HG02970 (cell line): ENCODE results near the gene NR1D2.

Source experiments
- ATAC-seq: cut with Tn5 transposase; IDR thresholded peaks from one replicate; pipeline ENCODE4 v1.9.1; 2021; ENCODE audit warnings: mild to moderate bottlenecking, moderate library complexity, moderate number of reproducible peaks; ENCODE audit not compliant: unreplicated experiment, low FRiP score

NR1D2 gene

GRCh38 chr3:23928524-23928923, 16.6 kb upstream of the NR1D2 start:
- ATAC-seq: no peak

GRCh38 chr3:23931597-23931996, 13.5 kb upstream of the NR1D2 start:
- no peak for ATAC-seq

DNA sequence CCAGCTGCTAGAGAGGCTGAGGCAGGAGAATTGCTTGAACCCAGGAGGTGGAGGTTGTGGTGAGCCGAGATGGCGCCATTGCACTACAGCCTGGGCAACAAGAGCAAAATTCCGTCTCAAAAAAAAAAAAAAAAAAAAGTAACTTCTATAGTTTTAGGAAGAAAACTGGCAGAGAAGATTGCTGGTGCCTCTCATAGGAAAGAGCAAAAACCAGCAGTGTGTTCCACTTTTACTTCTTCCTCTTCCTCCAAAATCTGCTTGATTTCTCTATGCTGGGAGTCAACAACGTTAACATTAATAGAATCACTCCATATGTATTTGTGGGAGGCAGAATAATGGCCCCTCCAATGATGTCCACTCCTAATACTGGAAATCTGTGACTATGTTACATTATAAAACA, 12.5 kb upstream of the NR1D2 start:
- ATAC-seq: no peak

GRCh38 chr3:23934253-23934652, 10.8 kb upstream of the NR1D2 start:
- no peak for ATAC-seq

DNA sequence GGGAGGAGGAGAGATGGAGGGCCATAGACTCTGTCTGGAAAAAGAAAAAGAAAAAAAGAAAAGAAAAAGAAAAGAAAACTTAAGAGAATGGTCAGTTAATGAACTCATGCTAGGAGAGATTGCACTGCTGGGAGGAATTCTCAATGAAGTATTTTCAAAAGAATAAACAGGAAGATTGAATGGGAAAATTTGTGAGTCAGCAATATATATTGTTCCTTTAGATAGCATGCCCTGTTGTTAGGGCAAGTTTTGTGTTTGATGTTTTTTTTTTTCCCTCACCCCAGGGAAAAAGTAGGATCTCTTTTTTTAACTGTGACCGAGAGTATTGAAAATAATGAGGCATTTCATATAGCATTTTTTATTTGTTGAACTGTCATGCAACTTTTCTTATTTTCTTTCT, 7.8 kb upstream of the NR1D2 start:
- ATAC-seq: no peak

DNA sequence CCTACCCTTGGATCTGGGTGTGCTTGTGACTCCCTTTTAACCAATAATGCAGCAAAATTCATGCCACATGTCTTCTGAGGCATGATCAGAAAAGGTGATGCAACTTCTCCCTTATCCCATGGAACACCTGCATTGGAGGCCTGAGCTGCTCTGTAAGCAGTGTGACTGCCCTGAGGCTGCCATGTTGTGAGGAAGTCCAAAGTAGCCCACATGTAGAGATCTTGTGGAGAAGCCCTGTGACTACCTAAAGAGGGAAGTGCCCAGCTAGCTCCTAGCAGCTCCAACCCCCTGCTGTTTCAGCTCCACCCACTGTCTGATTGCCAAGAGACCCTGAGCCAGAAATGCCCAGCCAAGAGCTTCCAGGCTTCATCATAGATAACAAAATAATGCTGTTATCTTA, 6.4 kb upstream of the NR1D2 start:
- no peak for ATAC-seq

DNA sequence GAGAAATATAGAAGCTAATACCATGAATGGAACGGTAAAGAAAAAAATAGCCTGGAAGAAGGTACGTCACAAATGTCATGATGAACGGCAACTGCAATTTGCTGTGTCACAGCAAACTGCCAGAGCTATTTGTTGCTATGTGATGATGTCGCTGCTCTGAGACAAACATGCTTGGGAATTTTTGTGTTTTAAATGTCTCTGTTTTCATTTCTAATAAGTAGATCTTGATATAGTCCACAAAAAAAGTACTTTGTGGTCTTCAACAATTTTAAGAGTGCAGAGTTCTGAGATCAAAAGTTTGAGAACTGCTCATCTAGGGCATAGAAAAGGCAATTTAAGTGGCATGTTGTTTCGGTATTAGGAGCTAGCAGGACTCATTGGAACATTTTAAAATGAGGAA, 4.3 kb upstream of the NR1D2 start:
- ATAC-seq: no peak

GRCh38 chr3:23941440-23941839, 3.6 kb upstream of the NR1D2 start:
- no peak for ATAC-seq

DNA sequence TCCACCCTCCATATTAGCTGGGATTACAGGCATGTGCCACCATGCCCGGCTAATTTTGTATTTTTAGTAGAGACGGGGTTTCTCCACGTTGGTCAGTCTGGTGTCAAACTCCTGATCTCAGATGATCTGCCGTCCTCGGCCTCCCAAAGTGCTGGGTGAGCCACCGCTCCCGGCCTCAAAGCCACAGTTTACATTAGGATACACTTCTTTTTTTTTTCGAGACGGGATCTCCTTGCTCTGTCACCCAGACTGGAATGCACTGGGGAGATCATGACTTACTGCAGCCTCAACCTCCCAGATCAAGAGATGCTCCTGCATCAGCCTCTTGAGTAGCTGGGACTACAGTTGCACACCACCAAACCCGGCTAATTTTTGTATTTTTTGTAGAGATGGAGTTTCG, 2.5 kb upstream of the NR1D2 start:
- no peak for ATAC-seq

DNA sequence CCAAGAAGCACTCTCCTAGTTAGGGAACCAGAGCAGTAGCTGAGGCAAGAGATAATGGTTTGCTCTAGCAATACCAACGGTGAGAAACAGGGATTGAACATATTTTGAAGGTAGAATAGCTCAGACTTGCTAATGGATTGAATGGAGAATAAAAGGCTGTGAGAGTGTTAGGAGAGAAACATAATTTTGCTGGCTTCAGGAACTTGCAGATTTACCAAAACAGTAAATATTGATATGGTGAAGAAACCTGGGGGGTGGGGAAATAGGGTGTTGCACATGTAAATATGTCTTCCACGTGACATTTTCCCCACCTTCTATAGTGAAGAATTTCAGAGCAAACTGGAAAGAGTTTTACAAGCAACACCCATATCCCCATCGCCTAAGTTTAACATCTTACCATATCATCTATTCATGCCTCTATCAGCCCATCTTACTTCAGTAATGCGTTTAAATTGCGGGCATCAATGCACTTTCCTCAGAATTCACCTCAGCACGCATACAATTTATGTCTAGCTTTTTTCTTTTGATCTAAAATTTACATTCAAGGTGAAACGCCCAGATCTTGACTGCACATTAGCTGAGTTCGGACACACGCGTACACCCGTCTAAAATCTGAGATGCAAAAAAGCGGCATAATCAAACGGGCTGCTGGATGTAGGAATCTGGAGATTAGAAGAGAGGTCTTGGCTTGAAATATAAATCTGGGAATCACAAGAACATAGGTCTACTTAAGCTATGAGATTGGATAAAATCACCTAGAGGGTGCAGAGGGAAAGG, 891 bp upstream of the NR1D2 start:
- ATAC-seq: no peak

GRCh38 chr3:23945663-23945912, 502 bp downstream of the NR1D2 start:
- ATAC-seq: no peak

GRCh38 chr3:23945913-23946687, 1.0 kb downstream of the NR1D2 start:
- ATAC-seq: peak; percentile 79

DNA sequence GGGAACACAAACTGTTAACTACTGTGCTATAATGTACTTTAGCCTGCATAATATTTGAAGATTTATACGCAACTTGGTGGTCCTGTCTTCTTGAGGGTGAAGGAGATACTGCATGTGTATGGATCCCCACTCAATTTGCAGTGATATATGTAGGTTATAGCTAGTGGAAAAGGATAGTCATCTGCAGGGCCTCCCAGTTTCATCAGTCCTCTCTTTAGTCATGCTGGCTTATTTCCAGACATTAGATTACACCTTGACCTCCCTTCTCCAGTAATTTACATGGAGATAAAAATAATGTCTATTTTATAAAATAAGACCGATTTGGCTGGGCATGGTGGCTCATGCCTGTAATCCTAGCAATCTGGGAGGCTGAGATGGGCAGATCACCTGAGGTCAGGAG, 3.7 kb downstream of the NR1D2 start:
- ATAC-seq: no peak

GRCh38 chr3:23949784-23950183, 4.7 kb downstream of the NR1D2 start:
- ATAC-seq: no peak

DNA sequence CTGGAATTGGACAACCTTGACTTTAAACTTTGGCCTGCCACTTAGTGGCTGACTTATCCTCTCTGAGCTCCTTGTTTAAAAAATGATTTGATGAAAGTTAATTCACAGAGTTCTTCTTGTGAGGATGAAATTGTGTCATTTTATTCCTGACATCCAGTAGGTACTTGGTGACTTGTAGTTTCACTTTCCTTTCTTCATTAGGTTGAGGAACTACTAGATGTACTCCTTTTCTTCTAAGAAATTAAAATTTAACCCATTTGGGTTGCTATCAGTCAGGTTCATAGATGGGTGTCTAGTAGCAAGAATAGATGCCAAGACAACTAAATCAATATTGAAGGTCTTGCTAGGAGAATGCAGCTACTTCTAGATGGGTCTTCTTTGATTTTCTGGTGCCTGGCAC, 5.2 kb downstream of the NR1D2 start:
- ATAC-seq: peak; percentile 38

- ATAC-seq: no peak
These were observed 7.6 kb downstream of the NR1D2 start for GRCh38 chr3:23952646-23953045.

GRCh38 chr3:23953523-23953922, 8.4 kb downstream of the NR1D2 start:
- no peak for ATAC-seq

DNA sequence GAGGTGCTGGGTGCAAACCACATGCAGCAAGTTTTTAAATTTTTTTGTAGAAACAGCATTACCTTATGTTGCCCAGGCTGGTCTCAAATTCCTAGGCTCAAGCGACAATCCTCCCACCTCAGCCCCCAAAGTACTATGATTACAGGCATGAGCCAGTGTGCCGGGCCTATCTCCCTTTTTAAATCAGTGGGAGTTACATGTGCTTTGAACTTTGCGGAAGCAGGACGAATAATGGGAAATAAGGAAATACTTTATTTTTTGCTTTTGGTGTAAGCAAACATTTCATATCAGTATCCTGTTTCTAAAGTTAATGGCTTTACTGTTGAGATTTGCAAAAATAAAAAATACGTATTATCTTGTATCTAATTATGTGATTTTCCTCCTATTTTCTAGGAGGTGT, 9.1 kb downstream of the NR1D2 start:
- no peak for ATAC-seq

GRCh38 chr3:23956701-23957100, 11.6 kb downstream of the NR1D2 start:
- ATAC-seq: no peak

DNA sequence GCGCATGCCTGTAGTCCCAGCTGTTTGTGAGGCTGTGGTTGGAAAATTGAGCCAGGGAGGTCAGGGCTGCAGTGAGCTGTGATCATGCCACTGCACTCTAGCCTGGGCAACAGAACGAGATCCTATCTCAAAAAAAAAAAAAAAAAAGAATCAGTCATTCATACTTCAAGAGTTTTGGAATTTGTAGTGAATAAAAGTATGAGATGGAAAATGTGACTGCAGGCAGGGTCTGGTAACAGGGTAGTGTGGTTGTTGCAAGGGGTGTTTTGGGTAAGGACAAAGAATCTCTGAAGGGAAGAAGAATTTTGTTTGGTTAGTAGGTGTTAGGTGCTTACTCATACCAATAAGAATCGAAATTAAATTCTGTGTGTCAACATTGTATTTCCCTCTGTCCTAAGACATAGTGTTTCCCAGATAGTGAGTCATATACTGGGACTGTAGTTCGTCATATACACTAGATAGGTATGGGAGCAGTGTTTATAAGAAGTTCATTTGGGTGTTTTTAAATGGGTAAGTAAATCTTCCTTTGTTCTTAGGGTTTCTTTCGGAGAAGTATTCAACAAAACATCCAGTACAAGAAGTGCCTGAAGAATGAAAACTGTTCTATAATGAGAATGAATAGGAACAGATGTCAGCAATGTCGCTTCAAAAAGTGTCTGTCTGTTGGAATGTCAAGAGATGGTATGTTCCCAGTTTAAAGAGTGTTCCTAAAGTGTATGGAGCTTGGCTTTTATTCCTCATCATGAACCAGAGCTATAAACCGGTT, 14.2 kb downstream of the NR1D2 start:
- no peak for ATAC-seq

GRCh38 chr3:23960649-23961048, 15.6 kb downstream of the NR1D2 start:
- no peak for ATAC-seq

DNA sequence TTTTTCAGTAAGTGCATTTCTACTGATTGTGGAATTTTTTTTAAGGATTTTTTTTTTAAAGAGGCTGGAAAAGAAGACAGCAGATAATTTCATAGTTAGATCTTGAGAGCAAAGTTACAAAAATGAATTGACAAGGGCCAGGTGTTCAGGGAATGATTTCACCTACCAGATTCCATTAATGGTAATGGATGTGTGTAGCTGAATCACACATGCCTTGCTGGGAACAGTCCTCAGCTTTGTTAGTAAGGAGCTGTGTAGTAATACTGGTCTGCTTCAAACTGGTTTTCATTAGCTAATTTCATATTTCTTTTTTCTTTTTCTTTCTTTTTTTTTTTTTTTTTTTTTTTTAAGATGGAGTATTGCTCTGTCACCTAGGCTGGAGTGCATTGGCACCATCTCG, 16.0 kb downstream of the NR1D2 start:
- ATAC-seq: no peak
